GM18499 (cell line): Measurements from ENCODE around the gene FXYD6.

Experiments used
- ATAC-seq: cut with Tn5 transposase; IDR thresholded peaks from one replicate; pipeline ENCODE4 v1.9.1; 2021; ENCODE audit warnings: moderate number of reproducible peaks; ENCODE audit not compliant: insufficient read depth, unreplicated experiment

FXYD6 gene

DNA sequence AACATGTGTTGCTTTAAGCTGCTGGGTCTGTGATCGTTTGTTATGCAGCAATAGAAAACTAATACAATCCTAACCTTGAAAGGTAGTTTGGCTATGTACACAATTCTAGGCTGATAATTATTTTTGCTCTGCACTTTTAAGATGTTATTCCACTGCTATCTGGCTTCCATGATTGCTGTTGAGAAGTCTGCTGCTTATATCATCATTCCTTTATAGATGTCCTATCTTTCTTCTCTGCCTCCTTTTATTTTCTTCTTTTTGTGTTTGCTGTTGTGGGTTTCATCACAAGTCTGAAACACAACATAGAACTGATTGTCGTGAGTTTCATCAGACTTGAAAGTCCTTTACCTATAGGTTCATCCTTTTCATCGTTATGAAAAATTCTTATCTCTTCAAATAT lies 24.1 kb downstream of the FXYD6 start:
- ATAC-seq: no peak

DNA sequence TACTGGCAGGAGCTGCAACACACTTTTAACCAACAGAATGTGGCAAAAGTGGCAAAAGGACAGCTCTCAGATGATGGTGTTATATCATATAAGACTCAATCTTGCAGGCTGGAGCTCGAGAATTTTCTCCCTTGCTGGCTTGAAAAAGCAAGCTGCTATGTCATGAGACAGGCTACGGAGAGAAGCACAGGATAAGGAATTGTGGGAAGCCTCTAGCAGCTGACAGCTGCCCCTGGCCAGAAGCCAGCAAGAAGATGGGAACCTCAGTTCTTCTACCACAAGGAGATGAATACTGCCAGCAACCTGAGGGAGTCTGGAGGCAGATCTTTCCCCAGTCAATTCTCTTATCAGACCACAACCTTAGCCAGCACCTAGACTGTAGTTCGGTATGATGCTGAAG lies 24.6 kb downstream of the FXYD6 start:
- no peak for ATAC-seq

DNA sequence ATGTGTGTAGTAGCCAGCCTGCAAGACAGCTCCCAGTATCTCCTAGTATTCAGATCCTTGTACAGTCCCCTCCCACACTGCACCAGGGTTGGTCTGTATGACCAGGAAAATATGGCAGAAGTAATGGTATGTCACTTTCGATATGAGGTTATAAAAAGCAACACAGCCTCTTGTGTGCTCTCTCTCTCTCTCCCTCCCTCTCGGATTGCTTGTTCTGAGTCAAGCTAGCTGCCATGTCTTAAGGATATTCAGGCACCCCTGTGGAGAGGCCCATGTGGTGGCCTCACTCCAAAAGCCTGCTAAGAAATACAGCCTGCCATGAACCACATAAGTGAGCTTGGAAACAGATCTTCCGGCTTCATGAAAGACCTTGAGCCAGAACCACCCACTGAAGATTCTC lies 25.4 kb downstream of the FXYD6 start:
- no peak for ATAC-seq

DNA sequence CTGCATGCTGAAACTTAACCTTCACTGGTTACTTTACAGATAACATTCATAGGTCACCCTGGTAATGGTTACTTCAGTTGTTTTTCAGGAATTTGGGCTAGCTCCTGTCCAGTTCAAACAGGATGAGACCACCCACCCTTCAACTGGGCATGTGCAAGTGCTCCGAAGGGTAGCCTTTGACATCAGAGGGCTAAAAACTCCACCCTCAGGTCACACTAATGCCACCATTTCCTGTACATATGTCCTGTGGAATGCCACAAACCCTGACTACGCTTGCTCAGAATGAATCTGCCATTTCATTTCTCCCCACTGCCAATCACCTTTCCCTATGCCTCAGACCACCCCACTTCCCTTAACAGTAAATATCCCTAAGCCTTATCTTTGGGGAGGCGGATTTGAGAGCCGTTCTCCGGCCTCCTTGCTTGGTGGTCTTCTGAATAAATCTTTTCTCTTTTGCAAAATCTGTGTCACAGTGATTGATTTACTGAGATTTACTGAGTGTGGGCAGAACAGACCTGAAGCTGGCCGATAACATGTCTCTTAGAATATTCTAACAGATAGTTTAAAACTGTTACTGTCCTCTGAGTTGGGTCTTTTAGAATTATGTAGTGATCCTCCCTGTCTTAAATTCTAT lies 26.6 kb downstream of the FXYD6 start:
- ATAC-seq: no peak

DNA sequence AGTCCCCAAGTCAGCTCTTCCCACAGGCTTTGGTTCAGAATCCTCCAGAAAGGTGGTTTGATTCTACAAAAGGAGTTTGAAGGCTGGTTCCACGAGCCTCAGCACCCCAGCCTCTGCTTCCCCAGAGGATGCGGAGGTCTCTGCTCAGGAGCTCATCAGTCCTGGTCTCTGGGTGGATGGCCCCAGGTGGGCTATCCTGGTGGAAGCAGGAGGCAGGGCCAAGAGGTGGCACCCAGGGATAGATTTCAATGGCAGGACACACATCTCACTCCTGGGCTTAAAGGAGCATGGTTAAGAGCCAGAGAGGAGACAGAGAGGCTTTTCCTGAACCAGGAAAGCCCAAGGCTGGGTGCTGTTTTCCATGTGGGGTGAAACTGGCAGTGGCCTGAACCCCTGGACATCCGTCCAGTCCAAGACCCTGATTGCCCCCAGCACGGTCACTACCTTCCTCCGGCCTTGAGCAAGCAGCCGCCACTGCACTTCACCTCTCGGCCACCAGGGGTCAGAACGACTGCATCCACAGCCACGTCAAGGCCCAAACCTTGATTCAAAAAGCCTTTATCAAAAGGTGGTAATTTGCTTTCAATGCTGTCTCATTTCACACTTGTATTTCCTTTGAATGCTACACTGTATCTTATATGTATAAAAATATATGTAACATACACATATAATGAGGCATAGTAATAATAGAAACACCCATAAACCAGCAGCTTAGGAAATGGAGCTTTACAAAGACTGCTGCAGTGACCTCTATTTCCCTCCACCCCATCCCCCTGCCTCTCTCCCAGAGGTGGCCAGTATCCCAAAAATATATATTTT lies 32.6 kb downstream of the FXYD6 start:
- no peak for ATAC-seq

DNA sequence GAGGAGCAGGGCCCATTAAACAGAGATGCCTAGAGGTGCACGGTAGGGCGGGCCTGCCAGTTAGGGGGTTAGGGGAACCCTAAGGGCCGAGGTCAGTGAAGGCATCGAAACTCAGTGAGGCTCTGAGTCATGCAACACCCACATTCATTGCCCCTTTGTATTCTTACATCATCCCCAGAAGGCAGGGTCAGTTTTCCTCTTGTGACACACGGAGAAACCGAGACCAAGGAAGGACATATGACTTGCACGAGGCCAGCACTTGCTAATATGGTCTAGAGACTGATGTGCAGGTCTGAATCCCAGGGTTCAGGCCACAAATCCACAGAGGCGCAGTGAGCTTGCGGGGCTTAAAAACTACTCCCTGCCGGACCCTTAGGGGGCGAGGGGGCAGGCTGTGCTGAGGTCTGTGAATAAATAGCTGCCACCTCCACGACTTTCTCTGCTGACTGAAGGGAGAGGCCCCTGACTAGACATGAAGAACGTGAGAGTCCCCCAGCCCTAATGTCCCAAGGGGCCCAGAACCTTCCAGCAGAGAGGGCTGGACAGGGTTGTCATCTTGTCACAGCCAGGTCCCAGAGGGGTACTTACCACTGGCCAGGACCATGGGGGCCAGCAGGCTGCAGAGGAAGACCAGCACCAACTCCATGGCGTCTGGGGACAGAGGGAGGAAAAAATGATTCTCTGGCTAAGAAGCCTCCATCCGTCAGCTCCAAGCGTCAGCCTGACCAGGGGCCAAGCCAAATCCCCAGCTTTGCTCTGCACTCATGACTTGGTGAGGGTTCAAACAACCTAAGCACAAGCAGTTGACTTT lies 34.1 kb downstream of the FXYD6 start:
- no peak for ATAC-seq

DNA sequence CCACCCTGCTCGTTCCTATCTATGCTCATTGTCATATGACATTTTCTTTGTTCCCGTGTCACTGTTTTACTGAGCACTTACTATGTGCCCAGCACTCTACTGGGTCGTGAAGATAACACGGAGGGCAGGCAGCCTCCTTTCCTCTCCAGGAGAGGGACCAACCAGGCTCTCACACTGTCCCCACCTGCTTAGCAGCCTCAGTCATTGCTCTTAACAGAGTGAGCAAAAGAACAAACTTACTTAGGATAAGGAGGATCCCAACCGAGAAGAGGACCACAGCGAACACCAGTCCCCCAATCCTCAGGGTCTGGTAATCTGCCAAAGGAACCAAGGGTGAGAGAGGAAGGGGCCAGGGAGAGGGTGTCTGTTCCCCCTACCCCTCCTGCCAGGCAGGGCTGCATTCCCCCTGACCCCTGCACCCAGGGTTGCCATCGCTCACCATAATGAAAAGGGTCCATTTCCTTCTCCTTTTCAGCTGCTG lies 34.9 kb downstream of the FXYD6 start:
- no peak for ATAC-seq

DNA sequence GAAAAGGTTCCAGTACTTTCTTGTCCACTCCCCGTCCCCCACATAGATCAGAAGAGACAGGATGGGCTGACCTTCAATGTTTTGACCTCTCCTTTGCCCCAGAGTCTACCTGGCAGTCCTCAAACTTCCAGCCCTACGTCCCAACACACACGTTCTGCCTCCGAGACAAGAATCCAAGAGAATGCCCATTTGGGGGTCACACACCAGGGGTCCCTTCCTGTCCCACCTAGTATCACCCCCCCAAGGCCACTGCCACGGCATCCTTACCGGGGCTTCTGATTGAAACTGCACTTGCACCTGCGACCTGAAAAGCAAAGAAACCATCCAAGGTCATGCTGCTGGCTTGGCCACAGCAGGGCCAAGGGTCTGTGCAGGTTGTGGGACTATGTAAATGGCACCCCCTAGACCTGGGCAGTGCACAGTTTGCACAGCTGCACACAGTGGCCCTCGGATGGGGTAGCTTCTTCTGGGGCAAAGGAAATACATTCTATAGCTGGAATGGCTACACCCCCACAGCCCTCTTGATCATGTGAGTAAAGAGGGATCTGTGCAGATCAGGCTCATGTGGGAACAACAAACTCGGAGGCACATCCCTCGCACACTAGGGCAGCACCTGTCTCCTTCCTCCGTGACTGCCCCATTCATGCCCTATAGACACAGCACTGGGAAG lies 35.4 kb downstream of the FXYD6 start:
- no peak for ATAC-seq

DNA sequence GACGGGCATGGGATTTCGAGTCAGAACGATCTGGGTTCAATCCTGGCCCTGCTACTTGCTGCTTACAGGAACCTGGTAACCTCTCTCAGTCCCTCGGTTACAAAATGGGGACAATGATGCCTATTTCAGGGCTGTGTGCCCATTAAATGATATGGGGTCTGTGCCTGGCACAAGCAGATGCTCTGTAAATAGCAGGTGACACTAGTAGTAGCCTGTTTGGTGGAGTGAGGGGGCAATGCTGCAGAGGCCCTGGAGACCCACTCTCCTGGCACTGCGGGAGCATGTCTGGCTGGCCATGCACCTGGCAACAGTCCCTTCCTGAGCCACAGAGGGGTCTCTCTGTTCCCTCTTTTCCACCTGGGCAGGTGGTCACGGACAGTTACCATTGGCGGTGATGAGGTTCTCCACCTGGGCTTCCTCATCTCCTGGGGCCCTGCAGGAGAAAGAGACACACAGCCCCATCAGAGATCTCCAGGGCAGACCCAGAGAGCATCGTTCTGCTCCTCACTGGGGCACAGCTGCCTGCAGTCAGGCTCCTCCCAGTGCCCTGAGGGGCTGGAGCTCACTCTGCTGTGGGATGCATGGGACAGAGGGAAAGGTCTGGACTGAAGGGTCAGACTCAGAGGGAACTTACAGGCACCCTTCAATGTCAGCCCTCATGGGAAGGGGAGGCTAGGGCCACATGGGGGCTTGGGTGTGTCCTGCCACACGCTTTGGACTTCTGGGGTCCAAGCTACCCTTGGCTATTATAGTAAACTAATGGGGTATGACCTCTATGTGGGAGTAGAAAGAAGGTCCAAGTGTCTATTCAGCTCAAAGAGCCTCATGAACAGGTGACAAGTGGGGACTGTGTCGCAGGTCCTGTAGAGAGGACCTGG lies 36.3 kb downstream of the FXYD6 start:
- ATAC-seq: no peak

DNA sequence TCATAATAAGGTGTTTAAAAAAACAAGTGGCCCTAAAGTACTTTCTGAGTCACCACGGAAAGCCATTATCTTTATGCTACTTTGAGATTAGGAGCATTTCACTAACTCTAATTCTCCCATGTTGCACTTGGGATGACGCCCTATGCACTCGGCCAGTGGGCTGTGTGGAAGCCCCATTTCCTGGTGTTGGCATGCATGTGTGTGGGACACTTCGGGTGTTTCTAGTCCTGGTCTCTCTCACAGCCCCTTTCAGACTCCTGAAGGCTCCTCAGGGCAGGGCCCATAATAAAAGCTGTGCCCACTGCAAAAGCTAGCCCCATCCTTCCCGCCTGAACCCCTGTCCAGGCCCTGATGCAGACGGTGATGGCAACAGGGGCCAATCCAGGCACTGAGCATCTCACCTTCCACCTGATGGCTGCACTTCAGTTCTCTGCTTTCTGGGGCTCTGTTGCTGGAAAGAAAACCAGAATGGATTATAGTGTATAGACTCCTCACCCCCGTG lies 37.0 kb downstream of the FXYD6 start:
- no peak for ATAC-seq

DNA sequence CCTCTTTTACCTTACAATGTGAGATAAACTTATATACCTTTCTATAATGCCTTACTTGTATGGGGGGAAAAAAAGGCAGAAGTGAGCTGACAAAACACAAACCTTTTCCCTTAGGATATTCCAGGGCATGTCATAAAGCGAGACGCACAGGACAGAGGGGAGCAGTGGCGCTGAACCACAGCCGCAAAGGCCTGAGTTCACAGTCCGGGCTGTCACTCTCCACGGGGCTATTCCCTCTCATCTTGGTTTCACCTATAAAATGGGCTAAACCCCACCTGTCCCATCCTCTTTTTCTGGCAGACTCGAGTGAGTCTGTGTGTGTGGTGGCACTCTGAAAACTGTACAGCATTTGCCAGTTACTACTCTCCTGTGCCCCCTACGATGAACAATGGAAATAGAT lies 37.6 kb downstream of the FXYD6 start:
- ATAC-seq: no peak

DNA sequence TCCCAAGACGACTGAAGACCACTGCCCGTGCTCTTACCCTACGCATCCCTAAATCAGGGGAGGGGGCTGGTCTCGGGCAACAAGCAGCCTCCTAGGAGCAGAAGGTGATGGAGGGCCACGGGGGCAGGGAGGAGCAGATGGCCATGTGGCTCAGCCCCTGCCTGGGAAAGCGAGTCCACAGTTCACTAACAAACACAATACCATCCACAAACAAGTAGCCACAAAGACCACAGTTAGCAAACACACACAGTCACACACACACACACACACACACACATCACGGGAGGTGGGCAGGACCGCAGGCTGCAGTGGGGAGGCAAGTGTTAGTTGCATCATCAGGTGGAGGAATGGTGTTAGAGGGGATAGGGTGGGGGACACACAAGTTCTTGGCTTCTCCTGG lies 38.7 kb downstream of the FXYD6 start:
- no peak for ATAC-seq

DNA sequence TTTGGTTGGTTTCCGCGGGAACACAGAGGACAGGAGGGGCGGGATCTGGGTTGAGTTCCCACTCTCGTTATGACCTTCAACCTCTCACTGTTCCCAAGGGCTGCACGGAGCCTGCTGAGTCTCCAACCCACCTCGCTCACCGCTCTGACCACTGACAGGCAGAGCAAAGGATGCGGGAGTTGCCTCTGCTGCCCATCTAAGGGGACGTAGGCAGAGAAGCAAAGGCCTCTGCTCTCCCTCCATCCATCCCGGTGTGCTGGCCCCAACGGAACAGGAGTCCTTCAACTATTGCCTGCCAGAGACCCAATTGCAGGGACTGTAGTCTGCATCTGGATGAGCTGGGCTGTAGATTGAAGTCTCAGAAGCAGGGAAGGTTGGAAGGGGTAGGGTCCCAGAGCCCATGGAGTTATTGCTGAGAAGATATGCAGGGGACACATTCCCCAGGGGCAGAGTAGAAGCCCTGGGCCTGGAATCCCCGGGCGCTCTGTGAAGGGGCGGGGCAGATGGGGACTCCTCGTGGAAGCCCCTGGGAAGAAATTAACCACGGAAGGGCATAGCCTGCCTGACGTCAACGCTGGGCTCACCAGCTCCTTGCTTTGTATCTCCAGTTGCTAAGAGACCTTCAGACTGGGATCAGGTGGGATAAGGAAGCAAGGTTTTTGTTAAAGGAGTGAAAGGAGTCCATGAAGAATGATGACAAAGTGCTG lies 39.2 kb downstream of the FXYD6 start:
- ATAC-seq: no peak

DNA sequence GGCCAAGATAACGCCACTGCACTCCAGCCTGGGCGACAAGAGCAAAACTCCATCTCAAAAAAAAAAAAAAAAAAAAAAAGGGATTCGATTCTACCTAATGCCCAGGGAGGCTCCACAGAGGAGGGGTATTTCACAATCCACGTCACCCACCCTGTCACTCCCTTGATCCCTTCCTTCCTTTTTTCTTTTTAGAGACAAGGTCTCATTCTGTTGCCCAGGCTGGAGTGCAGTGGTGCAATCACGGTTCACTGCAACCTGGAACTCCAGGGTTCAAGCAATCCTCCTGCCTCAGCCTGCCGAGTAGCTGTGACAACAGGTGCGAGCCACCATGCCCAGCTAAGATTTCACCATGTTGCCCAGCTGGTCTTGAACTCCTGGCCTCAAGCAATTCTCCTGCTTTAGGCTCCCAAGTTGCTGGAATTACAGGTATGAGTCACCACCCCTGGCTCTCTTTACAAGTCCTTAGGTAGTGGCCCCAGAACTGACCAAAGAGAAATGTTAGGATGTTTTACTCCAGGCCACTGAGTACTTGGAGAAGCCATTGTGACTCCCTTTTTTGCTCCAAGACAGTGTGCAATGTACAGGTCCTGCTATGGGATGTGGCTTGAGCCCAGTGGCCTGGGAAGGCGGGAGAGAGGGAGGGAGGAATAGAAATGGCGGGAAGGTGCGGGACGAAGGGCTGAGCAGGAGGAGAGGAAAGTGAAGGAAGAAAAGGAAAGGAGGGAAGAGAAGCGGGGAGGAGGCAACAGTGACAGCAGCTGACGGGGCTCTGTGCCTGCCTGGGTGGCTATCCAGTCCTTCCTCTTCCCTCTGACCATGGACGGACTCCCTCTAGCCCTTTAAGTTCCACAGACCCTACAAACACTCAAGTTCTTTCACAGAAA lies 40.1 kb downstream of the FXYD6 start:
- no peak for ATAC-seq

DNA sequence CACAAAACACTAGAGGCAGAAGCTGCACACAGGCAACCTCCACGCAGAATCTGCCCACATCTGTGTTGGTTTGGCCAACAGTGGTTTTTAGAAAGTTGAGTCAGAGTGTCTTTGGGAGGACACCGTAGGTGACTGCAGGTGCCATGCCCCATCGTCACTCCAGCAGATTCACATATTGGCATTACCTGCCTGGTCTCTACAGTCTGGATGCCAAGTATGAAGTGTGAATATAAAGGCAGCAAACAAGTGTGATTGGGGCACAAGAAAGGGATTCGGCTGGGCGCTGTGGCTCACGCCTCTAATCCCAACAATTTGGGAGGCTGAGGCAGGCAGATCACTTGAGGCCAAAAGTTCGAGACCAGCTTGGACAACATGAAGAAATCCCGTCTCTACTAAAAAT lies 40.9 kb downstream of the FXYD6 start:
- ATAC-seq: no peak

DNA sequence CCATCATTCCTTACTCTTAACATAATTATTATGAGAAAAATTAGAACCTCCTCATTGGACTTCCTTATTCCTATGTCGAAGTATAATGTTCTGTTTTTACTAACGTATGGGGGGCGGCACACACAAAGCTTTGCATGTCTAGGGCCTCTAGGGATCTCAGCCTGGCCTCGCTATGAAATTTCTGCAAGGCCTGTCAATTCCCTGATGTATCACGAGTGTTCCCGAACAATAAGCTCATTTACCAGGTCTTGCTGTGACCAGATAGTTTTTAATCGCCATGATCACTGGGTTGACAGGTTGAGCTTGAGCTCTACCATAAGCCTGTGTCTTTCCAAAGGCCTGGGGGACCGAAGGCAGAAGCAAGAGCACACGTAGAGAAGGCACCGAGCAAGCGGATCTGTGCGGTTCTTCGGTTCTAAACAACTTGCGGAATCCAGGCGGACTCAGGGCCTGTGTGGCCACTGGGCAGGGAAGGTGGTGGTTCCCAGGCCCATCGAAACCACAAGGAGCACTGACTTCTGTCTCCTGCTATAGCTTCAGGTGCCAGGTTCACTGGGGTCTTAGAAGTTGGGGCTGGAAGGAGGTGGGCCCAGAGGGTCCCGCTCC lies 41.5 kb downstream of the FXYD6 start:
- ATAC-seq: no peak

DNA sequence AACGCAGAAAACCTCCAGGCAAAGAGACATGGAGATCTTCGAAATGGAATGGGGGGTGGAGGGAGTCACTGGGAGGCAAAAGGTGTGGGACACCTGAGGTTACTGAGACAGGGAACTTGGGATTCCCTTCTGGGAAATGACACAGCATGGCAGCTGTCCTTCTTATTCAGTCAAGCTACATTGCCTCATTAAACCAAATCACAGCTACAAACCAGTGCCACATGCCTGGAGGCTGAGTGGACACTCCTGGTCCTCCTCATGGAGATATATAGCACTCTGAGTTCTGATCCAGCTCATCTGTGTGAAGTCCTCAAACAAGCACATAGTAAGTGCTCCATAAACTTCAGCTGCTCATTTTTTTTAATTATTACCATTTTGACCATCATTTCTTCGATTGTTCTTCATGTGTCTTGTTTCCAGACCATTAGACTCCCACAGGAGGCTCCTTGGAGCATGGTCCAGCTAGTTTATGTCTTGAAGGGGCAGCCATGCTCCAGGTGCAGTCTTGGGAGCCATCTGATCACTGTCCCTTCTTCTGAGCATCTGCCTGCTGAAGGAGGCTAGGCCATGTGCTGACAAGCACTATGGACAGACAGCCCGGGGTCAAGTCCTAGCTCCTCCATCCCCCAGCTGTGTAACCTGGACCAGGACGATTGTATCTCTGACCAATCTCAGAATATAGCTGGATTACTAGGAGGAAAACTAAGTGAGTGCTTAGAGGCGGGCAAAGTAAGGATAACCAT lies 42.2 kb downstream of the FXYD6 start:
- ATAC-seq: no peak
